Effector memory CD8-positive, alpha-beta T cell (primary cell): Measurements from ENCODE around the gene NEU1.
"Not testable (repeated sequence)": the region's sequence is repeated elsewhere in the genome, so short reads cannot be mapped to it uniquely, and the experiment has no call there.

ENCODE experiments used
- ATAC-seq: fragments of 150-1000 bp; cut with Tn5 transposase; replicated peaks from 2 replicates; pipeline ENCODE4 v1.10.0; 2021; ENCODE audit warnings: mild to moderate bottlenecking, moderate library complexity
- DNase-seq, 3 experiments: peaks; one replicate each; pipeline ENCODE4 v3.0.0; 2021
- H3K27ac Mint-ChIP-seq, 2 donors: one replicate each; pipeline ENCODE4 v1.8.0; 2022; ENCODE audit warnings: mild to moderate bottlenecking in 2 of 2, mixed read lengths in 2 of 2, moderate library complexity in 2 of 2
- H3K27me3 Mint-ChIP-seq, 2 donors: one replicate each; pipeline ENCODE4 v1.8.0; 2022; ENCODE audit warnings: mixed read lengths in 2 of 2
- H3K36me3 Mint-ChIP-seq: one replicate; pipeline ENCODE4 v1.8.0; 2022; ENCODE audit warnings: mild to moderate bottlenecking, moderate library complexity, mixed read lengths; ENCODE audit not compliant: insufficient read depth
- H3K4me1 Mint-ChIP-seq, 2 donors: one replicate each; pipeline ENCODE4 v1.8.0; 2022; ENCODE audit warnings: low read depth in 2 of 2, mixed read lengths in 2 of 2
- H3K4me3 Mint-ChIP-seq, 2 donors: one replicate each; pipeline ENCODE4 v1.8.0; 2022; ENCODE audit warnings: mild to moderate bottlenecking in 2 of 2, mixed read lengths in 2 of 2, moderate library complexity in 2 of 2
- H3K9me3 Mint-ChIP-seq, 2 donors: one replicate each; pipeline ENCODE4 v1.8.0; 2022; ENCODE audit warnings: mixed read lengths in 2 of 2

The NEU1 gene

GRCh38 chr6:31874836-31875572 is 12.4 kb upstream of the NEU1 start:
- DNase-seq (no peak), ATAC-seq (no peak)
- no peak overlapping the region for H3K4me3 Mint-ChIP-seq
- no peaks in the 10 kb centered on the region for H3K9me3 Mint-ChIP-seq
- H3K36me3 Mint-ChIP-seq, result peaks cover 3% of the 10 kb centered on the region
- peak overlapping the region in 1 of 2 donors; percentile 60 for H3K27ac Mint-ChIP-seq
- peaks cover 0 to 11% of the 10 kb centered on the region in 2 donors for H3K27me3 Mint-ChIP-seq
- H3K4me1 Mint-ChIP-seq, result peaks cover 2 to 4% of the 10 kb centered on the region in 2 donors

DNA sequence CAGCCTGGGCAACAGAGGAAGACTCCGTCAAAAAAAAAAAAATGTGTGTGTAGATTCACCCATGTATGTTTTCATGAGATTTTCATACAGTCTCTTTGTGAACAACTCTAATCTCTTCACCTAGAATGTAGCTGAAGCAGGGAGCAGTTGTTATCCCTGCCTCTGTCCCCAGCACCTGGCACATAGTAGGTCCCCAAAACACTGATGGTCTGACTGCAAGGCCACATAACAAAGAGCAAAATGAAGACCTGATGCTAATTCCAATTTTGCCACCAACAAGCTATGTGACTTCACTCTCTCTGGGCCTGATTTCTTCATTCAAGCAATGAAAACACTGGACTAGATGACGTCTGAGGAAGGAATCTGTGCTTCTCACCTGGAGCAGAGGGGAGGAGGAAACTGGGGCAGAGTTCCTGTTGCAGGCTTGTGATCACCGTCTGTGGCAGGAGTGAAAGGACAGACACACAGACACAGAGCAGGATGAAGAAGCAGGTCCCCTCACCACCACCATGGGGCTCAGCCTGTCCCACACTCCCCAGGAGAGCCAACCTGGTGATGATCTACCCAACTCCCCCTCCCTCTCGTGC is 11.6 kb upstream of the NEU1 start:
- H3K27me3 Mint-ChIP-seq, result peaks cover 0 to 11% of the 10 kb centered on the region in 2 donors

GRCh38 chr6:31871046-31871659 is 8.5 kb upstream of the NEU1 start:
- Mint-ChIP-seq H3K9me3 (no peaks in the 10 kb centered on the region), H3K4me1 (peaks cover 2 to 4% of the 10 kb centered on the region in 2 donors), H3K36me3 (no peaks in the 10 kb centered on the region), H3K27me3 (peaks cover 0 to 11% of the 10 kb centered on the region in 2 donors), H3K27ac (no peak overlapping the region), H3K4me3 (no peak overlapping the region)
- DNase-seq (no peak), ATAC-seq (no peak)

More for the DNA sequence above, 11.6 kb upstream of the NEU1 start:
- H3K4me1 Mint-ChIP-seq, result peaks cover 2 to 4% of the 10 kb centered on the region in 2 donors
- ATAC-seq (no peak), DNase-seq (no peak)
- no peaks in the 10 kb centered on the region for H3K9me3 Mint-ChIP-seq
- H3K27ac Mint-ChIP-seq, result peak overlapping the region in 1 of 2 donors; percentile 60
- H3K36me3 Mint-ChIP-seq, result no peaks in the 10 kb centered on the region
- no peak overlapping the region for H3K4me3 Mint-ChIP-seq

DNA sequence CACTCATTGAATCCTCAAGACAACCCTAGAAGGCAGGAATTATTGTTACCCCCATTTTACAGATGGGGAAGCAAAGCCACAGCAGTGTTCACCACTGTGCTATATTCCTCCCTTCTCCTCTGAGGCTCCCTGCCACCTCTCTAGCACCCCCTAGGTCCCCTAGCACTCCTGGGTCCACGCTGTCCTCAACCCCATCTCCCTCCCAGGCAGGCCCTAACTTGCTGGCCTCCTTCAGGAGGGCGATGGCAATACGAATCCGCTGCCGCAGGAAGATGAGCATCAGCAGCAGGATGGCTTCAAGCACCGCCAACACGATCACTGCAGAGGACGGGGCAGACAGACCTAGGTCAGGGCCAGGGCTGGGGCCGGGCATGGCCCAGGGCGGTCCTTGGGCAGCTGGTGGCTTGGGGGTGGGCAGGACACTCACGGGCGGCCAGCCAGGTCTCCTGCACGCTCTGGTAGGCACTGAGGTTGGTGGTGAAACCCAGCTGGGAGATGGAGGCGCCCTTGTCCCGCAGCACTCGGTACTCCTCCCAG is 7.8 kb upstream of the NEU1 start:
- no peak for DNase-seq
- no peaks in the 10 kb centered on the region for H3K36me3 Mint-ChIP-seq
- peaks cover 0 to 11% of the 10 kb centered on the region in 2 donors for H3K27me3 Mint-ChIP-seq
- no peak for ATAC-seq
- no peak overlapping the region for H3K27ac Mint-ChIP-seq
- peaks cover 2 to 4% of the 10 kb centered on the region in 2 donors for H3K4me1 Mint-ChIP-seq
- H3K9me3 Mint-ChIP-seq, result no peaks in the 10 kb centered on the region
- H3K4me3 Mint-ChIP-seq, result no peak overlapping the region

GRCh38 chr6:31869343-31869742 is 6.7 kb upstream of the NEU1 start:
- DNase-seq (no peak), ATAC-seq (no peak)
- peaks cover 4 to 6% of the 10 kb centered on the region in 2 donors for H3K4me1 Mint-ChIP-seq
- H3K36me3 Mint-ChIP-seq, result peaks cover 3% of the 10 kb centered on the region
- H3K4me3 Mint-ChIP-seq, result no peak overlapping the region
- H3K9me3 Mint-ChIP-seq, result no peaks in the 10 kb centered on the region
- H3K27me3 Mint-ChIP-seq, result peaks cover 0 to 11% of the 10 kb centered on the region in 2 donors
- no peak overlapping the region for H3K27ac Mint-ChIP-seq

- H3K4me1 Mint-ChIP-seq, result peaks cover 8 to 13% of the 10 kb centered on the region in 2 donors
- H3K9me3 Mint-ChIP-seq, H3K4me3 Mint-ChIP-seq, DNase-seq, H3K27ac Mint-ChIP-seq, ATAC-seq, H3K36me3 Mint-ChIP-seq: not testable (repeated sequence)
- H3K27me3 Mint-ChIP-seq, result peaks cover 0 to 11% of the 10 kb centered on the region in 2 donors
Measured at GRCh38 chr6:31868658-31868971, 6.0 kb upstream of the NEU1 start.

- Mint-ChIP-seq H3K9me3 (no peaks in the 10 kb centered on the region), H3K4me3 (no peak overlapping the region), H3K27me3 (no peaks in the 10 kb centered on the region), H3K4me1 (peaks cover 26 to 27% of the 10 kb centered on the region in 2 donors), H3K27ac (peak overlapping the region in 1 of 2 donors; percentile 13), H3K36me3 (peaks cover 36% of the 10 kb centered on the region)
- DNase-seq (no peak), ATAC-seq (no peak)
Measured at GRCh38 chr6:31865205-31866118, 2.8 kb upstream of the NEU1 start.

DNA sequence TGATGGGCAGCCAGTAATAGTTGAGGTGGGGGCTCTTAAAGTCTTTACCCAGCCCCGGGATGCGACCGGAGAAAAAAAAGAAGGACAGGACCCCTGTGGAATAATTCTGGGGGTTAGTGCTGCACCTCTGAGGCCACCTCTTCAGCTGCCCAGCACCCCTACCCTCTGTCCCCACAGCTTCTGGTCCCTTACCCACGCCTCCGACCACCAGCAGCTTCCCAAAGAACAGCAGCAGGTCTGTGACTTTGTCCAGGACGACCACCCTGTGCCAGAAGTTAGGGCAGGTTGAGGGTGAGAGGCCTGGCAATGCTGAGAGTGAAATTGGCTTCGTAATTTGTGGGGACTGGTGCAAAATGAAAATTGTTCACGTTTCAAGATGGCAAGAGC is 2.2 kb upstream of the NEU1 start:
- H3K36me3 Mint-ChIP-seq, result peaks cover 38% of the 10 kb centered on the region
- no peaks in the 10 kb centered on the region for H3K9me3 Mint-ChIP-seq
- ATAC-seq (no peak), DNase-seq (no peak)
- no peak overlapping the region for H3K27ac Mint-ChIP-seq
- H3K4me3 Mint-ChIP-seq, result peak overlapping the region in 1 of 2 donors; percentile 88
- H3K4me1 Mint-ChIP-seq, result peaks cover 26 to 27% of the 10 kb centered on the region in 2 donors
- H3K27me3 Mint-ChIP-seq, result no peaks in the 10 kb centered on the region

- not testable (repeated sequence) for DNase-seq, H3K9me3 Mint-ChIP-seq, H3K27me3 Mint-ChIP-seq, ATAC-seq
- peak overlapping the region; percentile 95 to 97 for H3K27ac Mint-ChIP-seq
- H3K4me1 Mint-ChIP-seq, result peaks cover 26 to 27% of the 10 kb centered on the region in 2 donors
- H3K4me3 Mint-ChIP-seq, result peak overlapping the region; percentile 88 to 96
- peaks cover 45% of the 10 kb centered on the region for H3K36me3 Mint-ChIP-seq
Measured at GRCh38 chr6:31864123-31864562, 1.5 kb upstream of the NEU1 start.

DNA sequence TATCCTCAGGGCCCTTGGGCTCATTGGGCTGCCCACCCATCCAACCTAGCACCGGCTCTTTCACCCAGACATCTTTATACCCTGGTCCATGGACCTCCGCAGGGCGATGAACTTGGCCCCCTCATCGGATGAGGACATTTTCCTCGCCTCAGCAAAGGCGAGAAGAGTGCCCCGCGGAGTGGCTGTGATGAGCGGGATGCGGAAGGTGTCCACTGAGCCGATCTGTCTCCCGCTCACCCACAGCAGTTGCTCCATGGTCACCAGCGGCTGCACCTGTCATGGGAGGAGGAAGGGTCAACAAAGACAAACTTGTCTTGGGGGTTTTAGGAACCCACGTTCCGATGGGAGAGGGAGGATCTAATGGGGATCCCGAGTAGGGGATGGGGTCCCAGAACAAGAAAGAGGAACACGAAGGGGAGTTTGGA is 690 bp downstream of the NEU1 start:
- Mint-ChIP-seq H3K36me3 (peaks cover 56% of the 10 kb centered on the region), H3K4me1 (peaks cover 26 to 27% of the 10 kb centered on the region in 2 donors), H3K27me3 (no peaks in the 10 kb centered on the region), H3K27ac (peak overlapping the region; percentile 95 to 97), H3K9me3 (no peaks in the 10 kb centered on the region), H3K4me3 (peak overlapping the region; percentile 88 to 96)
- ATAC-seq, result no peak
- DNase-seq, result no peak

GRCh38 chr6:31861150-31861549 is 1.5 kb downstream of the NEU1 start:
- H3K36me3 Mint-ChIP-seq, result peaks cover 60% of the 10 kb centered on the region
- H3K9me3 Mint-ChIP-seq, result no peaks in the 10 kb centered on the region
- no peaks in the 10 kb centered on the region for H3K27me3 Mint-ChIP-seq
- H3K4me3 Mint-ChIP-seq, result peak overlapping the region; percentile 88 to 96
- H3K4me1 Mint-ChIP-seq, result peaks cover 26 to 27% of the 10 kb centered on the region in 2 donors
- DNase-seq (no peak), ATAC-seq (no peak)
- peak overlapping the region; percentile 95 to 97 for H3K27ac Mint-ChIP-seq

DNA sequence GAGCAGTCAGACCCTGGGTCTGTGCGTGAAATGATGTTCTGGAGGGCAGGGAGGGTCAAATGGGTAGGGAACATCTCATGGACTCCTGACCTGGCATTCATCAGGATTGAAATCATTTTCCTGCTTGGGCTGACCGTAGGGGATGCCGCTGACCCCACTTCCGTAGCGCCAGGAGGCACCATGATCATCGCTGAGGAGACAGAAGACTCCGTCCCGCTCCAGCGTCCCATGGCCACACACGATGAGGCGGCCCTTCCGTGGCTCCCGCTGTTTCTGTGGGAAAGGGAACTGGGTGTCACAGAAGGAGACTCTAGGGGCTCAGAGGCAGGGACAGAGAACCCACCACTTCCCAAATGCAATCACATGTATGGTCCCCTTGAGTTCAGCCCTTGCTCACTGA is 2.3 kb downstream of the NEU1 start:
- DNase-seq (no peak), ATAC-seq (no peak)
- Mint-ChIP-seq H3K36me3 (peaks cover 63% of the 10 kb centered on the region), H3K4me3 (no peak overlapping the region), H3K4me1 (peaks cover 26 to 27% of the 10 kb centered on the region in 2 donors), H3K27me3 (no peaks in the 10 kb centered on the region), H3K27ac (peak overlapping the region; percentile 18 to 61), H3K9me3 (no peaks in the 10 kb centered on the region)

GRCh38 chr6:31859923-31860322 is 2.7 kb downstream of the NEU1 start:
- no peak overlapping the region for H3K4me3 Mint-ChIP-seq

More at GRCh38 chr6:31859923-31860322, 2.7 kb downstream of the NEU1 start:
- Mint-ChIP-seq H3K9me3 (no peaks in the 10 kb centered on the region), H3K27me3 (no peaks in the 10 kb centered on the region), H3K36me3 (peaks cover 63% of the 10 kb centered on the region), H3K4me1 (peaks cover 26 to 27% of the 10 kb centered on the region in 2 donors), H3K27ac (peak overlapping the region; percentile 18 to 61)
- ATAC-seq (no peak), DNase-seq (no peak)
